Hematopoietic multipotent progenitor cell treated with erythropoietin and hydrocortisone succinate and interleukin-3 and kit ligand, for 6 days (in vitro differentiated cells): Measurements from ENCODE around the gene NFIC.

Experiments used
- DNase-seq: peaks from one replicate; pipeline ENCODE4 v3.0.0-alpha.2; 2015

NFIC gene

DNA sequence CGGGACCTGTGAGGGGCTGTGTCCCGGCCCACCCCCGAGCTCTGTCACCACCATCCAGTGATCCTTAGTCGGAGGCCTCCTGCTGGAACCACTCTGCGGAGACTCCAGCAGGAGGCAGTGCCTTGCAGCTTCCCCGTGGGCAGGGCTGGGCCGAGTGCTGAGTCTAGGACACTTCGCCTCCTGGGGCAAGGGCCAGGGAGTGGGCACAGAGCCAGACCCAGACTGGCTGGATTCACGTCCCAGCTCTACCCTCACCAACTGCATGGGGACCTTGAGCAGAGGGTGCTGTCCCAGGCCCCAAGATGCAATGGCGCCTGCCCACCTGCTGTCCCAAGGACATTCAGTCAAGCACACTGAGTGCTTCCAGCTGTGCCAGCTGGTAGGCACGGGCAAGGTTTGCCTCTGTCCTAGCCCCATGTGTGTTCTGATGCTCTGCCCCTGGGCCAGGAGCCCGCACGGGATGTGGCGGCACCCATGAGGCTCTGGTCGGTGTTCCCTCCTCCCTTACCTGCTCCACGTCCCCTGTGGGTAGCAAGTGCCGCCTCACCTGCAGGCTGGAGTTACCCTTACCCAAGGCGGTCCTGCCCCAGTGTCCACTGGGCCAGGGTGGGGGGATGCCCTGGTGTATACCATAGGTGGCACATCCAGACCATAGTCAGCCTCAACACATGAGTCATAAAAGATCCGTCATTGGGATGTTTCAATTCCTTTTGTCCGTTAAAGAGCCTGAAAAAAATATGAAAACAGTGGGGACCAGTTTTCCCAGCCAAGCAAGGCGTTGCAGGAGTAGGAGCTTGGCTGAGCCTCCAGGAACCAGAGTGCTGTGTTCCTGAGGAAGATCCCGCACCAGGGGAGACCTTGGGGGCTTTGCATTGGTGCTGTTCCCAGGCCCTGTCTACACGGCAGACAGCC, 147.1 kb downstream of the NFIC start:
- DNase-seq = no peak

DNA sequence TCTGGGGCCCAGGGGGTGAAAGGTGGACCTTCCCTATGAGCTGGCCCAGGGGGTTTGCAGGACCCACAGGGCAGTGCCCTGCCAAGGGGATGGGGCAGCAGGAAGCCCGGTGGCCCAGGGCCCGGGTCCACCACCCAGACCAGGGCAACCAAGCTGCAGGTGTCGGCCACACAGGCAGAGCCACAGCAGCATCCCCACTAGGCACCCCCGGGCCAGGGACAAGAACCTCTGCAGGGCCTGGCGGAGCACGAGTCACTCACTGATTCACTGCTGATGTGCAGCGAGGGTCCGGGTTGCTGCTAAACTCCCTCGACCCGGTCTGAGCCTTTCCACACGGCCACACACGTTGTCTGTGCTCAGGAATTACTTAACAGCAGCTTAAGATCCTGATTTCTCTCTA, 148.5 kb downstream of the NFIC start:
- DNase-seq = no peak

DNA sequence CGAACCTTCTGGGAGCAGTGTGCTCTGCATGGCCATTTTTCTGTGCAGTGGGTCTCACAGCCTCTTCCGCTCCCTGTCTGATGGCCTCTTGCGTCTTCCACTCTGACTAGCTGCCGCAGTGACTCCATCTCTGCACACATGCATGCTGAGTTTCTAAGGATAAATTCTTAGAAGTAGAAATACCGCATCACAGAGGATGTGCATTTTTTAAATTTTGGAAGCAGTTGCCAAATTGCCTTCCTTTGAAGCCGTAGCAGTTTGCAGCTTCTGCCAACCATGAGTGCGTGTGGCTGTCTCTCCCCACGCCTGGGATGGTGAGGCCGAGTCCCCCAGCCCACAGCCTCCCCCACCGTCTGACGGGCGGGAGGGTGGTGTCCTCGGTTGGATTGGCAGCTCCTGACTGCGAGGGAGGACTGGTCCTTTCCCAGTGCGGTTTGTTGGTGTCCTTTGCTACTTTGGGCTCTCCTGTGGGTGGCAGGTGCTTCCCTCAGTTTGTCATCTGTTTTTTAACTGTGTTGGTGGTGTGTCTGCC, 149.6 kb downstream of the NFIC start:
- DNase-seq = no peak

DNA sequence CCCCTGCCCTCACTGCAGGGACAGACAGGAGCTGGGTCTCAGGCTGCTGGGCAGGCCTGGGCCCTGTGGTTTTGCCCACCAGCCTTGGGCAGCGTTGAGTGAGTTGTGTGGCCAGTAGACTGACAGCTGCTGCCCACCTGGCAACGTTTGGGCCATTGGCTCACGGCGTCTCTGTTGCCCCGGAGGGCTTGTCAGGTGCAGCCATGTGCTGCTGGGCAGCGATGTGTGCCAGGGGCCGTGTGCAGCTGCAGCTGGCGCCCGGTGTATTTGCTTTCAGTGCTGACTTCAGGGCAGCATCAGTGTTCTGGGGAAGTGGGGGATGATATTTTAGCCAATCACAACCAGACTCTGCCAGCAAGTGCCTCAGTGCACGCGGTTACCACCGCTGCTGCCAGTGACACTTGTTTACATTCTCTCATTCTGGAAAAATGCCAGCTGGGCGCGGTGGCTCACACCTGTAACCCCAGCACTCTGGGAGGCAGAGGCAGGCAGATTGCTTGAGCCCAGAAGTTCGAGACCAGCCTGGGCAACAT, 150.4 kb downstream of the NFIC start:
- DNase-seq = peak; percentile 32

DNA sequence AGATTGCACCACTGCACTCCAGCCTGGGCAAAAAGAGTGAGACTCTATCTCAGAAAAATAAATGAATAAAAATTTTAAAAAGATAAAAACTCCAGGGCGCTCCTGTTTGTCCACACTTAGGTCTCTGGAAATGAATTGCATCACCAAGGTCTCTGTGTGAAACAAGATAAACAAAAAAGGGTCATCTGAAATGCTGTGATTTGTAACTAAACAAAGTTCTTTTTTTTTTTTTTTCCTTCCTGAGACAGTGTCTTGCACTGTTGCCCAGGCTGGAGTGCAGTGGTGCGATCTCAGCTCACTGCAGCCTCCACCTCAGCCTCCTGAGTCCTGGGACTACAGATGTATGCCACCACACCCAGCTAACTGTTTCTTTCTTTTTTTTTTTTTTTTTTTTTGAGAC, 151.3 kb downstream of the NFIC start:
- no peak for DNase-seq

DNA sequence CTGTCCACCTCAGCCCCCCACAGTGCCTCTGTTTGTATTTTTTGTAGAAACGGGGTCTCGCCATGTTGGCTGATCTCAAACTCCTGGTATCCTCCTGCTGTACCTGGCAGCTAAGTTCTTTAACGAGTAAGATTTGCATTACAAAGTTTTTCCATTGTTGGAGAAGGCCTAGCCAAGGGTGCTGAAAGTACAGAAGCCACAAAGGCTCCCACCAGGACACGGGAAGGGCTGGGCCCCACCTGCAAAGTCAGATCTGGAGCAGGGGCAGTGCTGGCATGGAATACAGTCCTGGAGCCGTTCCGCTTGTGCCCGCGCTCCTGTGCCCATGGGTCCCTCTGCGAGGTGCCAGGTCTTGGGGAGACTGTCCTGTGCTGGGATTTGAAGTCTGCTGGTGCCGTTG, 151.9 kb downstream of the NFIC start:
- DNase-seq = no peak

DNA sequence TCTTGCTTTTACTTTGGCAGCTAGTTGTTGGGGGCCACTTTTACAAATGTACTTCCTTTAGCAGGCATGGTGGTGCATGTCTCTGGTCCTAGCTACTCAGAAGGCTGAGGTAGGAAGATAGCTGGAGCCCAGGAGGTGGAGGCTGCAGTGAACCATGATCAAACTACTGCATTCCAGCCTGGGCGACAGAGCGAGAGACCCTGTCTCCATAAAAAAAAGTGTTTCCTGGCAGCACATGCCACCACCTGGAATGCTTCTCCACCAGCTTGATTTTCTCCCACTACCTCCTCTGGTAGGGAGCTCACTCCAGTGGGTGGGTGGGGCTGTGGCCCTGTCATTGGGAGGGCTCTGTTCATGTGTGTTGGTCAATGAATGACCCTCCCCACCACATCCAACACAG, 152.3 kb downstream of the NFIC start:
- DNase-seq = no peak
